PC-3 (cell line): ENCODE results near the gene EAPP.

Source experiments
- EZH2 ChIP-seq: fragments of 300-600 bp; sonication (generic); IDR thresholded peaks from one replicate; pipeline ENCODE4 v1.6.1; 2017; ENCODE audit warnings: antibody characterized with exemption, mild to moderate bottlenecking, low read length; ENCODE audit not compliant: unreplicated experiment
- EZH2phosphoT487 ChIP-seq: fragments of 300-600 bp; sonication (generic); IDR thresholded peaks from 2 replicates; pipeline ENCODE4 v1.6.1; 2018; ENCODE audit warnings: mild to moderate bottlenecking, antibody characterized with exemption, low read length, borderline replicate concordance
- TF ChIP-seq, protein P1 (sequence below): fragments of 300-600 bp; sonication (generic); conservative IDR thresholded peaks from 2 replicates; pipeline ENCODE4 v1.5.1; 2017; ENCODE audit warnings: antibody characterized with exemption, low read depth, mild to moderate bottlenecking, low read length

DNA sequence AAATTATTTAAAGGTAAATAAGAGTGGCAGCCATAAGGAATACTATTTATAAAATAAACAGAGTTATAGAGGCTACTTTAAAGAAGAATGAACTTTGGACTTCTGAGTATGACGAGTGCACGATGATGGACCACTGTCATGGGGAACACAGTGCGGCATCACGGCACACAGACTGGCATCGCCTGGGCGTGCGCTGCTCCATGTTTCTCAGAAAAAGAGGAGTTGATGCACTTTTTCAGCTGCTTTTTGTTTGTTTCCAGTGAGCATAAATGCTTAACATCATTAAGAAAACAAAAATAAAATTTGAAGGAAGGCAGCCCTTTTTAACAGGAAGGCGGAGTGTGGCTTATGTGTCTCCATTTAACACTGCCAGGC lies 23.3 kb upstream of the EAPP start:
- TF ChIP-seq, protein P1, sequence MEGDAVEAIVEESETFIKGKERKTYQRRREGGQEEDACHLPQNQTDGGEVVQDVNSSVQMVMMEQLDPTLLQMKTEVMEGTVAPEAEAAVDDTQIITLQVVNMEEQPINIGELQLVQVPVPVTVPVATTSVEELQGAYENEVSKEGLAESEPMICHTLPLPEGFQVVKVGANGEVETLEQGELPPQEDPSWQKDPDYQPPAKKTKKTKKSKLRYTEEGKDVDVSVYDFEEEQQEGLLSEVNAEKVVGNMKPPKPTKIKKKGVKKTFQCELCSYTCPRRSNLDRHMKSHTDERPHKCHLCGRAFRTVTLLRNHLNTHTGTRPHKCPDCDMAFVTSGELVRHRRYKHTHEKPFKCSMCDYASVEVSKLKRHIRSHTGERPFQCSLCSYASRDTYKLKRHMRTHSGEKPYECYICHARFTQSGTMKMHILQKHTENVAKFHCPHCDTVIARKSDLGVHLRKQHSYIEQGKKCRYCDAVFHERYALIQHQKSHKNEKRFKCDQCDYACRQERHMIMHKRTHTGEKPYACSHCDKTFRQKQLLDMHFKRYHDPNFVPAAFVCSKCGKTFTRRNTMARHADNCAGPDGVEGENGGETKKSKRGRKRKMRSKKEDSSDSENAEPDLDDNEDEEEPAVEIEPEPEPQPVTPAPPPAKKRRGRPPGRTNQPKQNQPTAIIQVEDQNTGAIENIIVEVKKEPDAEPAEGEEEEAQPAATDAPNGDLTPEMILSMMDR = no peak
- no peak for TF ChIP-seq EZH2
- TF ChIP-seq EZH2phosphoT487 = no peak
